DOHH2 (cell line): ENCODE results near the gene KRT33B.

Experiments
- H3F3A ChIP-seq: fragments of 200-600 bp; sonication (generic), shearing (Covaris generic); 2 replicates; pipeline ENCODE4 v1.6.0; 2016; ENCODE audit warnings: antibody characterized with exemption, mild to moderate bottlenecking; ENCODE audit not compliant: control insufficient read depth, insufficient read depth
- H3K27ac ChIP-seq: fragments of 200-600 bp; sonication (generic); 2 replicates; pipeline ENCODE4 v1.5.1; 2014; ENCODE audit warnings: low read depth, mild to moderate bottlenecking, low read length, moderate library complexity
- H3K27me3 ChIP-seq: fragments of 200-600 bp; sonication (generic); 2 replicates; pipeline ENCODE4 v1.6.1; 2014; ENCODE audit warnings: mild to moderate bottlenecking, low read length, mixed read lengths; ENCODE audit not compliant: control insufficient read depth
- H3K36me3 ChIP-seq: fragments of 200-600 bp; sonication (generic); 2 replicates; pipeline ENCODE4 v1.6.1; 2014; ENCODE audit warnings: mild to moderate bottlenecking, low read length, moderate library complexity, mixed read lengths; ENCODE audit not compliant: control insufficient read depth
- H3K4me1 ChIP-seq: fragments of 200-600 bp; sonication (generic); 2 replicates; pipeline ENCODE4 v1.6.1; 2014; ENCODE audit warnings: mild to moderate bottlenecking, low read length, mixed read lengths; ENCODE audit not compliant: control insufficient read depth
- H3K4me2 ChIP-seq: fragments of 200-600 bp; sonication (generic); 2 replicates; pipeline ENCODE4 v1.6.0; 2014; ENCODE audit warnings: mild to moderate bottlenecking, low read length, moderate library complexity
- H3K4me3 ChIP-seq: fragments of 200-600 bp; sonication (generic); 2 replicates; pipeline ENCODE4 v1.5.1; 2014; ENCODE audit warnings: mild to moderate bottlenecking, low read length, mixed read lengths
- H3K79me2 ChIP-seq: fragments of 200-600 bp; sonication (generic); 2 replicates; pipeline ENCODE4 v1.6.1; 2014; ENCODE audit warnings: mild to moderate bottlenecking, low read length, mixed read lengths; ENCODE audit not compliant: control insufficient read depth
- H3K9me2 ChIP-seq: fragments of 200-600 bp; sonication (generic); replicated peaks from 2 replicates; pipeline ENCODE4 v1.6.1; 2014; ENCODE audit warnings: mild to moderate bottlenecking, low read length, mixed read lengths; ENCODE audit not compliant: control insufficient read depth
- H3K9me3 ChIP-seq: fragments of 200-600 bp; sonication (generic); 2 replicates; pipeline ENCODE4 v1.6.1; 2014; ENCODE audit warnings: antibody characterized with exemption, low read length, mixed read lengths; ENCODE audit not compliant: control insufficient read depth, insufficient read depth
- H4K20me1 ChIP-seq: fragments of 200-600 bp; sonication (generic); 2 replicates; pipeline ENCODE4 v1.6.0; 2014; ENCODE audit warnings: low read depth, mild to moderate bottlenecking, antibody characterized with exemption, low read length, moderate library complexity; ENCODE audit not compliant: control insufficient read depth, insufficient read depth
- CTCF ChIP-seq: fragments of 200-600 bp; sonication (generic); IDR thresholded peaks from one replicate; pipeline ENCODE4 v1.5.1; 2014; ENCODE audit warnings: antibody characterized with exemption, mild to moderate bottlenecking, low read depth, low read length; ENCODE audit not compliant: poor library complexity, severe bottlenecking
- EZH2phosphoT487 ChIP-seq: fragments of 200-600 bp; sonication (generic); IDR thresholded peaks from 2 replicates; pipeline ENCODE4 v1.6.1; 2017; ENCODE audit warnings: borderline replicate concordance, mild to moderate bottlenecking, antibody characterized with exemption, low read length, moderate library complexity, mixed read lengths

The KRT33B gene

GRCh38 chr17:41340934-41341861 is 28.4 kb downstream of the KRT33B start:
- Histone ChIP-seq H3K79me2 (no peaks in the 10 kb centered on the region), H3K27me3 (no peaks in the 10 kb centered on the region), H3K9me3 (0 out of 2 replicates have a peak, but pooled peaks cover 3% of the 10 kb centered on the region), H3F3A (no peaks in the 10 kb centered on the region), H3K9me2 (no peaks in the 10 kb centered on the region), H4K20me1 (no peaks in the 10 kb centered on the region), H3K4me3 (no peak overlapping the region), H3K36me3 (no peaks in the 10 kb centered on the region), H3K4me1 (peaks cover 15% of the 10 kb centered on the region), H3K4me2 (no peak overlapping the region), H3K27ac (no peak overlapping the region)
- no peak for TF ChIP-seq EZH2phosphoT487
- TF ChIP-seq CTCF, result no peak

- H4K20me1 ChIP-seq, result no peaks in the 10 kb centered on the region
- H3K79me2 ChIP-seq, result no peaks in the 10 kb centered on the region
- no peaks in the 10 kb centered on the region for H3K36me3 ChIP-seq
- no peaks in the 10 kb centered on the region for H3K27me3 ChIP-seq
- peak overlapping the region; percentile 18; the same call in 1 of the 2 replicates for H3K4me2 ChIP-seq
- no peak overlapping the region for H3K4me3 ChIP-seq
- H3K27ac ChIP-seq, result no peak overlapping the region
- H3F3A ChIP-seq, result no peaks in the 10 kb centered on the region
- TF ChIP-seq CTCF (no peak), EZH2phosphoT487 (no peak)
- H3K9me3 ChIP-seq, result 0 out of 2 replicates have a peak, but pooled peaks cover 3% of the 10 kb centered on the region
- H3K9me2 ChIP-seq, result no peaks in the 10 kb centered on the region
- H3K4me1 ChIP-seq, result peaks cover 15% of the 10 kb centered on the region
These were observed 29.1 kb downstream of the KRT33B start for GRCh38 chr17:41340494-41340893.

GRCh38 chr17:41339571-41340172 is 29.9 kb downstream of the KRT33B start:
- Histone ChIP-seq H3K9me2 (no peaks in the 10 kb centered on the region), H3K27ac (no peak overlapping the region), H3K4me1 (peaks cover 16% of the 10 kb centered on the region), H3K27me3 (no peaks in the 10 kb centered on the region), H3K9me3 (0 out of 2 replicates have a peak, but pooled peaks cover 3% of the 10 kb centered on the region), H3K4me2 (peak overlapping the region; percentile 18; the same call in 1 of the 2 replicates), H4K20me1 (no peaks in the 10 kb centered on the region), H3K4me3 (no peak overlapping the region), H3K79me2 (no peaks in the 10 kb centered on the region), H3F3A (no peaks in the 10 kb centered on the region), H3K36me3 (no peaks in the 10 kb centered on the region)
- no peak for TF ChIP-seq CTCF
- TF ChIP-seq EZH2phosphoT487, result no peak
